DOHH2 (cell line): Measurements from ENCODE around the gene SULT1E1.

Experiments used
- CTCF ChIP-seq: fragments of 200-600 bp; sonication (generic); IDR thresholded peaks from one replicate; pipeline ENCODE4 v1.5.1; 2014; ENCODE audit warnings: antibody characterized with exemption, mild to moderate bottlenecking, low read depth, low read length; ENCODE audit not compliant: poor library complexity, severe bottlenecking
- EZH2phosphoT487 ChIP-seq: fragments of 200-600 bp; sonication (generic); IDR thresholded peaks from 2 replicates; pipeline ENCODE4 v1.6.1; 2017; ENCODE audit warnings: borderline replicate concordance, mild to moderate bottlenecking, antibody characterized with exemption, low read length, moderate library complexity, mixed read lengths

GRCh38 chr4:69813628-69814027, 46.3 kb downstream of the SULT1E1 start:
- no peak for TF ChIP-seq CTCF
- no peak for TF ChIP-seq EZH2phosphoT487
